ENCODE measurements around the gene COBL. TPM values are rescaled to one million over a fixed set of nuclear protein-coding genes. Genes with fewer than 3 reads are reported as not detected.

COBL gene
- total RNA-seq, 1 experiment from 2014 or later: 49.9 TPM

DNA sequence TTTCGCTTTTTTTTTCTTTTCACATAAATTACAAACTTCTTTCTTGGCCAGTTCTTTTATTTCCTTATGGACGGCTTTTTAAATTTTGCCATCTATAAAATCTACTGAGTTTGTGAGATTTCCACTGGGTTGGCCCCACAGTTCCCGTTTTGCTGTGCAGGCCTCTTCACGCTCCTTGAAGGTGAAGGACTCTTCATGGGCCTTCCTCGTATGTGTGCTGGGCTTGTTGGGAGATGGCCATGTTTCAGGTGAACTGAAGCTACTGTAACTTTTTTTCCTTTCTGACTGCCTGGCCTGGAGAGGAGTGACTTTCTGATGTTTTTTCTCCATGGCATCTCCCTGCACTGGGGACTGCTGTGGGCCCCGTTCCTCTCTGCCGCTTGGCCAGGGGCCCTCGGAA is 262.4 kb downstream of the COBL start:
- H3K4me1 Mint-ChIP-seq (ENCODE audit: low read depth, unreplicated experiment): no peaks in the 10 kb centered on the region
- TF ChIP-seq, protein P1, sequence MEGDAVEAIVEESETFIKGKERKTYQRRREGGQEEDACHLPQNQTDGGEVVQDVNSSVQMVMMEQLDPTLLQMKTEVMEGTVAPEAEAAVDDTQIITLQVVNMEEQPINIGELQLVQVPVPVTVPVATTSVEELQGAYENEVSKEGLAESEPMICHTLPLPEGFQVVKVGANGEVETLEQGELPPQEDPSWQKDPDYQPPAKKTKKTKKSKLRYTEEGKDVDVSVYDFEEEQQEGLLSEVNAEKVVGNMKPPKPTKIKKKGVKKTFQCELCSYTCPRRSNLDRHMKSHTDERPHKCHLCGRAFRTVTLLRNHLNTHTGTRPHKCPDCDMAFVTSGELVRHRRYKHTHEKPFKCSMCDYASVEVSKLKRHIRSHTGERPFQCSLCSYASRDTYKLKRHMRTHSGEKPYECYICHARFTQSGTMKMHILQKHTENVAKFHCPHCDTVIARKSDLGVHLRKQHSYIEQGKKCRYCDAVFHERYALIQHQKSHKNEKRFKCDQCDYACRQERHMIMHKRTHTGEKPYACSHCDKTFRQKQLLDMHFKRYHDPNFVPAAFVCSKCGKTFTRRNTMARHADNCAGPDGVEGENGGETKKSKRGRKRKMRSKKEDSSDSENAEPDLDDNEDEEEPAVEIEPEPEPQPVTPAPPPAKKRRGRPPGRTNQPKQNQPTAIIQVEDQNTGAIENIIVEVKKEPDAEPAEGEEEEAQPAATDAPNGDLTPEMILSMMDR (IDR thresholded peaks at IDR 0.05; ENCODE audit: unreplicated experiment): no peak
- no peak overlapping the region for H3K4me3 Mint-ChIP-seq (ENCODE audit: low read depth, unreplicated experiment)
- no TSS peak for BruUV-seq (replicated peaks)
- CTCF ChIA-PET: interaction anchor here (0.7 kb wide), 1 partner anchor 22 kb away, joined by 3 read pairs; no protein-coding TSS in a partner anchor
- no peaks in the 10 kb centered on the region for H3K9me3 Mint-ChIP-seq (ENCODE audit: low read depth, unreplicated experiment)
- H3K36me3 Mint-ChIP-seq (ENCODE audit: insufficient read depth, unreplicated experiment): no peaks in the 10 kb centered on the region
- H3K27ac Mint-ChIP-seq (ENCODE audit: unreplicated experiment): no peak overlapping the region
- intact Hi-C loops (cut with micrococcal nuclease; ENCODE audit: unreplicated experiment): no loop called here
- H3K27me3 Mint-ChIP-seq (ENCODE audit: unreplicated experiment): no peaks in the 10 kb centered on the region
- DNase-seq: no peak

DNA sequence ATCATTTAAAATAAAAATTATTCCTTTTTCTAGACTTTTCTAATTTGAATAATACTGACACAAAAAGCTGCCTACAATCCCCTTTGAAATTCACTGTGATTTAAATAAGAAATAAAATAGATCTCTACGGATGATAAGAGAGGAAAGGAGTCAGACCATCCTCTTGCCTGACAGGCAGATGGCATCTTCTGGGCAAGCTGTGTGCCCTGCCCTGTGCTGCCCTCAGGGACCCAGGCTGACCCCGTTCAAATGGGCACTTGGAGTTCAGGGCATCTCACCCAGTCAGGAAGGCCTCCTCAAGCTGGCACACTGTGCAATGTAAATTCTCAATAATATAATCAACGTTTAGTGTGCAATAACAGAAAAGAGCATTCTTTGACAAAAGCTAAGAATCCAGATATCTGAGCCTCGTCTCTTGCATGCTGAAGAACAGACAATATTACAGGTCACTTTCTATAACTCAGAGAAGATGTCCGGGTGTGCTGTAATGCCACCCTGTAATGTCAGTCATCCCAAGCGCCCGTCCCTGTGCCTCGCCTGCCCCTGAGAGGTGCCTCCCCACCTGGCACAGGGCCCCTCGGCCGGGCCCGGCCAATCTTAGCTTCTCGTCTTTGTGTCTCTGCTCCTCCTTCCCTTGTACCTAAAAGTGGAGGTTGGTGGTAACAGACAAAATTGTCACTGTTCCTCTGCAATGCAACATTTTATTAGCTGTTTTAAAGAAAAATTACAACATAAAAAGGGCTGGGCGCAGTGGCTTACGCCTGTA is 263.3 kb downstream of the COBL start:
- H3K27ac Mint-ChIP-seq (ENCODE audit: unreplicated experiment): no peak overlapping the region
- TF ChIP-seq, protein P1 (IDR thresholded peaks at IDR 0.05; ENCODE audit: unreplicated experiment): no peak
- no peak for DNase-seq
- CTCF ChIA-PET: interaction anchor here (0.7 kb wide), 2 partner anchors 23 to 88 kb away, joined by 3 to 5 read pairs; no protein-coding TSS in a partner anchor
- BruUV-seq (replicated peaks): no TSS peak
- no peaks in the 10 kb centered on the region for H3K4me1 Mint-ChIP-seq (ENCODE audit: low read depth, unreplicated experiment)
- intact Hi-C loops (cut with micrococcal nuclease; ENCODE audit: unreplicated experiment): no loop called here
- no peaks in the 10 kb centered on the region for H3K36me3 Mint-ChIP-seq (ENCODE audit: insufficient read depth, unreplicated experiment)
- no peaks in the 10 kb centered on the region for H3K9me3 Mint-ChIP-seq (ENCODE audit: low read depth, unreplicated experiment)
- H3K27me3 Mint-ChIP-seq (ENCODE audit: unreplicated experiment): no peaks in the 10 kb centered on the region
- no peak overlapping the region for H3K4me3 Mint-ChIP-seq (ENCODE audit: low read depth, unreplicated experiment)

DNA sequence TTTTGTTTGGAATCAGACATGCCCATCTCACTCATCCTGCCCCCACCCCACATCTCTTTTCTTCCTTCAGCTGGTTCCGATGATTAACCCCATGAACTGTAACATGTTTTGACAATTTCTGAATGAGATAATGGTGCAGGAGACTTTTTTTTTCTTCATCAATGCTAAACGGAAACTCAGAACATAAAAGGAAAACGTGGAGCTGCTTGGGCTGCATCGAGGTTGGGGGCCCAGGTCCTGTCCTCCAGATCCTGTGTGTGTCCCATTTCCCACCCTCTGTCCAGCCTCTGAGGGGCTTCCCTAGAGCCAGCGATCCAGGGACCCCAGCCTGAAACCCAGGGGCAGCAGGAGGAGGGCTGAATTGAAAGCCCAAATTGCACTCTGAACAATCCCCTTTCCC is 270.1 kb downstream of the COBL start:
- no TSS peak for BruUV-seq (replicated peaks)
- no peak for DNase-seq
- Mint-ChIP-seq H3K9me3 (ENCODE audit: low read depth, unreplicated experiment) (no peaks in the 10 kb centered on the region), H3K27ac (ENCODE audit: unreplicated experiment) (peak overlapping the region; percentile 48), H3K27me3 (ENCODE audit: unreplicated experiment) (no peaks in the 10 kb centered on the region), H3K4me1 (ENCODE audit: low read depth, unreplicated experiment) (peaks cover 36% of the 10 kb centered on the region), H3K4me3 (ENCODE audit: low read depth, unreplicated experiment) (no peak overlapping the region), H3K36me3 (ENCODE audit: insufficient read depth, unreplicated experiment) (no peaks in the 10 kb centered on the region)
- CTCF ChIA-PET: interaction anchor here (0.6 to 2.2 kb wide), 5 partner anchors 15 to 565 kb away, joined by 3 to 7 read pairs (median 5); no protein-coding TSS in a partner anchor
- intact Hi-C loops (cut with micrococcal nuclease; ENCODE audit: unreplicated experiment): loop anchor here (1.0 to 5.0 kb wide), 4 partner anchors 21 to 254 kb away; no protein-coding TSS in a partner anchor
- TF ChIP-seq, protein P1 (IDR thresholded peaks at IDR 0.05; ENCODE audit: unreplicated experiment): no peak

DNA sequence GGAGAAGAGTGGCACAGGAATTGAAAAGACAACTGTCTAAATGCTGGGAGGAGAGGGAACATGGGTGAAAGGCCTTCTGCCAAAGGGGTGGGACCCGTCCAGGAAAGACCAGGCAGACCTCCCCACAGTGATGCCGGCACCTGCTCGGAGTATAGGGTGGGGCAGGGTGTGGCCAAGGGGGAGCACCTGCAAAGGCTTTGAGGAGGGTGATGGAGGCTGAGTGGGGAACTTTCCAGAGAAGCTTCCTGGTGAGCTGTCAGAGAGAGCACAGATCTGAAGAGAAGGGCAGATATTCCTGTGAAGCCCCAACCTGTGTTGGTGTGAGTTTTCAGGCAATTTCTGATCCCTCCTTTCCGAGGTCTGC is 270.5 kb downstream of the COBL start:
- Mint-ChIP-seq H3K9me3 (ENCODE audit: low read depth, unreplicated experiment) (no peaks in the 10 kb centered on the region), H3K27ac (ENCODE audit: unreplicated experiment) (peak overlapping the region; percentile 48), H3K4me1 (ENCODE audit: low read depth, unreplicated experiment) (peaks cover 36% of the 10 kb centered on the region), H3K36me3 (ENCODE audit: insufficient read depth, unreplicated experiment) (no peaks in the 10 kb centered on the region), H3K27me3 (ENCODE audit: unreplicated experiment) (no peaks in the 10 kb centered on the region), H3K4me3 (ENCODE audit: low read depth, unreplicated experiment) (peak overlapping the region; percentile 43)
- DNase-seq: peak; percentile 83
- intact Hi-C loops (cut with micrococcal nuclease; ENCODE audit: unreplicated experiment): loop anchor here (1.0 to 5.0 kb wide), 4 partner anchors 21 to 254 kb away; no protein-coding TSS in a partner anchor
- BruUV-seq (replicated peaks): no TSS peak
- TF ChIP-seq, protein P1 (IDR thresholded peaks at IDR 0.05; ENCODE audit: unreplicated experiment): no peak
- CTCF ChIA-PET: interaction anchor here (0.6 to 2.2 kb wide), 10 partner anchors 14 to 565 kb away, joined by 3 to 7 read pairs (median 4); no protein-coding TSS in a partner anchor

Measured in Calu3 (cell line).